DND-41 (cell line): ENCODE results near the gene KLHL28.

Source experiments
- CTCF ChIP-seq: IDR thresholded peaks from 2 replicates; pipeline ENCODE4 v1.5.1; 2012; ENCODE audit warnings: borderline replicate concordance, low read length, moderate library complexity, mild to moderate bottlenecking; ENCODE audit not compliant: poor library complexity, severe bottlenecking; ENCODE audit errors: extremely low read depth
- EZH2 ChIP-seq: IDR thresholded peaks from 3 replicates; pipeline ENCODE4 v1.6.1; 2012; ENCODE audit warnings: borderline replicate concordance, low read depth, mild to moderate bottlenecking, moderate library complexity, low read length, inconsistent platforms; ENCODE audit not compliant: severe bottlenecking

- no peak for TF ChIP-seq CTCF
- no peak for TF ChIP-seq EZH2
Measured at GRCh38 chr14:44895716-44896115, 66.0 kb downstream of the KLHL28 start.
